HepG2 (cell line): ENCODE measurements around the gene PTTG1. TPM values are rescaled to one million over a fixed set of nuclear protein-coding genes. Genes with fewer than 3 reads are reported as not detected.

Source experiments
- FIP1L1 ChIP-seq: fragments of 200-400 bp; formaldehyde crosslinking; IDR thresholded peaks from 2 replicates; pipeline ENCODE4 v1.6.1; 2018; ENCODE audit warnings: low read depth, mild to moderate bottlenecking, low read length, moderate library complexity, borderline replicate concordance; ENCODE audit not compliant: insufficient read depth
- FOSL1 ChIP-seq: sonication (generic); formaldehyde crosslinking; IDR thresholded peaks from 2 replicates; pipeline ENCODE4 v1.9.0; 2021; ENCODE audit warnings: missing genetic modification reagents, borderline replicate concordance
- JARID2 ChIP-seq: sonication (generic); formaldehyde crosslinking; IDR thresholded peaks from 2 replicates; pipeline ENCODE4 v1.8.1; 2023; ENCODE audit warnings: missing genetic modification reagents, inconsistent platforms; ENCODE audit not compliant: insufficient replicate concordance
- KDM5A ChIP-seq: fragments of 200-600 bp; sonication (generic); IDR thresholded peaks from 2 replicates; pipeline ENCODE4 v1.7.0; 2018; ENCODE audit warnings: antibody characterized with exemption, mild to moderate bottlenecking, low read length, borderline replicate concordance
- NAIF1 ChIP-seq: sonication (generic); formaldehyde crosslinking; IDR thresholded peaks from 2 replicates; pipeline ENCODE4 v1.5.0; 2020; ENCODE audit warnings: mild to moderate bottlenecking, missing genetic modification reagents, borderline replicate concordance
- NR2C2 ChIP-seq: sonication (generic); formaldehyde crosslinking; IDR thresholded peaks from 2 replicates; pipeline ENCODE4 v1.4.0; 2020; ENCODE audit warnings: missing genetic modification reagents, mild to moderate bottlenecking, moderate library complexity, borderline replicate concordance
- PCBP2 ChIP-seq: fragments of 200-400 bp; formaldehyde crosslinking; optimal IDR thresholded peaks from 2 replicates; pipeline ENCODE3; 2018; ENCODE audit warnings: low read length, low read depth; ENCODE audit not compliant: poor library complexity, severe bottlenecking
- PHF5A ChIP-seq: IDR thresholded peaks from one replicate; pipeline ENCODE4 v1.6.1; 2018; ENCODE audit warnings: low read depth, missing genetic modification reagents; ENCODE audit not compliant: unreplicated experiment
- ZBTB42 ChIP-seq: sonication (generic); formaldehyde crosslinking; IDR thresholded peaks from 2 replicates; pipeline ENCODE4 v1.5.0; 2020; ENCODE audit warnings: mild to moderate bottlenecking, missing genetic modification reagents
- ZFP36L2 ChIP-seq: sonication (generic); formaldehyde crosslinking; IDR thresholded peaks from 2 replicates; pipeline ENCODE4 v1.4.0; 2020; ENCODE audit warnings: missing genetic modification reagents
- ZNF256 ChIP-seq: sonication (generic); formaldehyde crosslinking; conservative IDR thresholded peaks from 2 replicates; pipeline ENCODE4 v1.4.0; 2020; ENCODE audit warnings: missing genetic modification reagents
- ZNF260 ChIP-seq: sonication (generic); formaldehyde crosslinking; IDR thresholded peaks from 2 replicates; pipeline ENCODE4 v1.4.0; 2020; ENCODE audit warnings: missing genetic modification reagents, low read depth, mild to moderate bottlenecking, borderline replicate concordance
- ZNF460 ChIP-seq: sonication (generic); formaldehyde crosslinking; IDR thresholded peaks from 2 replicates; pipeline ENCODE4 v1.5.1; 2020; ENCODE audit warnings: missing genetic modification reagents, mild to moderate bottlenecking, borderline replicate concordance
- ZNF501 ChIP-seq: sonication (generic); formaldehyde crosslinking; IDR thresholded peaks from 2 replicates; pipeline ENCODE4 v1.5.1; 2020; ENCODE audit warnings: mild to moderate bottlenecking, moderate library complexity, missing genetic modification reagents
- ZNF768 ChIP-seq: sonication (generic); formaldehyde crosslinking; IDR thresholded peaks from 2 replicates; pipeline ENCODE4 v1.4.0; 2020; ENCODE audit warnings: missing genetic modification reagents
- ZNF790 ChIP-seq: sonication (generic); formaldehyde crosslinking; IDR thresholded peaks from 2 replicates; pipeline ENCODE4 v1.8.0; 2022; ENCODE audit warnings: missing genetic modification reagents, mild to moderate bottlenecking, borderline replicate concordance
- polyA plus RNA-seq, 8 experiments: library from polyadenylated mRNA; depleted of rRNA in 3 of 8; stranded (reverse) in 7 of 8; unstranded in 1 of 8; fragments of >200 nt; fragmentation: Illumina TruSeq in 4 of 8; extraction: Trizol in 4 of 8; gene quantifications; 2 replicates each; pipeline versions ENCODE4 v1.2.1 to v1.2.3, GENCODE V29; 2011 to 2016; ENCODE audit warnings: low read depth in 4 of 8, missing spikeins in 1 of 8, mixed read lengths in 1 of 8; ENCODE audit not compliant: insufficient read depth in 1 of 8
- total RNA-seq, 5 experiments: library from RNA; depleted of rRNA; stranded (reverse); fragments of >200 nt; fragmentation: Illumina TruSeq; extraction: Trizol; gene quantifications; 2 replicates each; pipeline ENCODE4 v1.2.3, GENCODE V29; 2016; ENCODE audit warnings: low read depth in 1 of 5
- TF ChIP-seq, protein P1 (sequence below): sonication (generic); formaldehyde crosslinking; IDR thresholded peaks from 2 replicates; pipeline ENCODE4 v1.5.1; 2020; ENCODE audit warnings: mild to moderate bottlenecking, missing genetic modification reagents, moderate library complexity
- TF ChIP-seq, protein P2 (sequence below): sonication (generic); formaldehyde crosslinking; IDR thresholded peaks from 2 replicates; pipeline ENCODE4 v1.8.1; 2023; ENCODE audit warnings: mild to moderate bottlenecking, moderate library complexity, missing genetic modification reagents
- TF ChIP-seq, protein P3 (sequence below): sonication (generic); formaldehyde crosslinking; IDR thresholded peaks from 2 replicates; pipeline ENCODE4 v1.5.0; 2020; ENCODE audit warnings: missing genetic modification reagents
- TF ChIP-seq, protein P4 (sequence below): IDR thresholded peaks from 2 replicates; pipeline ENCODE4 v1.6.1; 2016; ENCODE audit warnings: missing compliant biosample characterization, missing genetic modification reagents, borderline replicate concordance
- TF ChIP-seq, protein P5 (sequence below): sonication (generic); formaldehyde crosslinking; IDR thresholded peaks from 2 replicates; pipeline ENCODE4 v1.4.0; 2020; ENCODE audit warnings: missing genetic modification reagents
- TF ChIP-seq, protein P6 (sequence below): IDR thresholded peaks from 2 replicates; pipeline ENCODE4 v1.6.1; 2016

PTTG1 gene
- total and polyA plus RNA-seq, 2 of the 13 experiments (the other 11 are each of a cell fraction or from before 2014, with no cell fraction given), result 102 to 161 TPM

DNA sequence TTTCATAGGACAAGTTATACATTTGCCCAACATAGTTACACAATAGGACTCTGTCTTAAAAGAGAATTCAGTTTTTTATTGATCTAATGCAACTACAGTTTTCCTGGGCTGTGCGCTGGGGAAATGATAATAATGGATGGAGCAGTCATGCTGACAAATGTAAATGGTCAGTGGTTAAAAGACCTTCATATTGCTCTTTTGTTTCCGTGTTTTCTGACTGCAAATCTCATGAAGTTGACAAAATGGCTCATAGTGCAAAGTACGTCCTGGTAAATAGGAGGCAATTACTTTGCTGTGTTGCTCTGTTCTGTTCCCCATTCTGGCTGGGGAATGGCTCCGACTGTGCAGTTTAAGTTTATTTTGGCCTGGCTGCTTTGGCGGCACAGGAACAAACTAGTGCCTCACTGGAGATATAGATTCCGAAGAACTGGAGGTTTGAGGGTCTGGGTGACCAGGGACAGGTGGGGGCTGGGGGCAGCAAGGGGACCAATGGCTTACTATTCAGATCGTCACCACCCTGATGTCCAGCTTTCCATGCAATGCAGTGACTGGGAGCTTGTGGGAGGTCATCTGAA is 54.3 kb downstream of the PTTG1 start (continued):
- TF ChIP-seq, protein P1, sequence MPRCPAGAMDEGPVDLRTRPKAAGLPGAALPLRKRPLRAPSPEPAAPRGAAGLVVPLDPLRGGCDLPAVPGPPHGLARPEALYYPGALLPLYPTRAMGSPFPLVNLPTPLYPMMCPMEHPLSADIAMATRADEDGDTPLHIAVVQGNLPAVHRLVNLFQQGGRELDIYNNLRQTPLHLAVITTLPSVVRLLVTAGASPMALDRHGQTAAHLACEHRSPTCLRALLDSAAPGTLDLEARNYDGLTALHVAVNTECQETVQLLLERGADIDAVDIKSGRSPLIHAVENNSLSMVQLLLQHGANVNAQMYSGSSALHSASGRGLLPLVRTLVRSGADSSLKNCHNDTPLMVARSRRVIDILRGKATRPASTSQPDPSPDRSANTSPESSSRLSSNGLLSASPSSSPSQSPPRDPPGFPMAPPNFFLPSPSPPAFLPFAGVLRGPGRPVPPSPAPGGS (CRISPR knock-in tag), result peak; percentile 74; the same call in 1 of the 2 replicates
- TF ChIP-seq ZNF460 (no peak), NR2C2 (CRISPR knock-in tag) (peak; percentile 43; the same call in 1 of the 2 replicates), ZBTB42 (no peak), JARID2 (no peak), PHF5A (CRISPR knock-in tag) (peak; percentile 32), ZNF501 (no peak), KDM5A (no peak), ZNF790 (CRISPR knock-in tag) (no peak), ZNF768 (no peak; the same call in 1 of the 2 replicates), NAIF1 (CRISPR knock-in tag) (no peak), ZNF256 (CRISPR knock-in tag) (no peak), ZNF260 (CRISPR knock-in tag) (no peak), FOSL1 (CRISPR knock-in tag) (peak; percentile 94), PCBP2 (no peak), FIP1L1 (no peak), ZFP36L2 (CRISPR knock-in tag) (no peak)
- TF ChIP-seq, protein P2, sequence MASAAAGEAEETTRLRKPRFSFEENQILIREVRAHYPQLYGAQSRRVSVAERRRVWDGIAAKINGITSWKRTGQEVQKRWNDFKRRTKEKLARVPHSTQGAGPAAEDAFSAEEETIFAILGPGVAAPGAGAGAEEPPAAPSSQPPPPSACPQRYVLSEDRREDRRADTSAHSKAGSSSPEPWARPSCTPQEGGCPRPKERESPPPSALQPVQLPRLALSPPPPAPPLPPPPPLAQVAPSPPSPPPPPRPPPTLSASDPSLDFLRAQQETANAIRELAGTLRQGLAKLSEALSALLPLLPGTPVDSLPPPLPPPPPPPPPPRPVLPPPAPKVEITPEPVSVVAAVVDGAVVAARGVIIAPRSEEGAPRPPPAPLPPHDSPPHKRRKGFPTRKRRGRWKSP (CRISPR knock-in tag), result peak; percentile 66; the same call in 1 of the 2 replicates
- TF ChIP-seq, protein P3, sequence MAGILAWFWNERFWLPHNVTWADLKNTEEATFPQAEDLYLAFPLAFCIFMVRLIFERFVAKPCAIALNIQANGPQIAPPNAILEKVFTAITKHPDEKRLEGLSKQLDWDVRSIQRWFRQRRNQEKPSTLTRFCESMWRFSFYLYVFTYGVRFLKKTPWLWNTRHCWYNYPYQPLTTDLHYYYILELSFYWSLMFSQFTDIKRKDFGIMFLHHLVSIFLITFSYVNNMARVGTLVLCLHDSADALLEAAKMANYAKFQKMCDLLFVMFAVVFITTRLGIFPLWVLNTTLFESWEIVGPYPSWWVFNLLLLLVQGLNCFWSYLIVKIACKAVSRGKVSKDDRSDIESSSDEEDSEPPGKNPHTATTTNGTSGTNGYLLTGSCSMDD (CRISPR knock-in tag), result no peak
- TF ChIP-seq, protein P4, sequence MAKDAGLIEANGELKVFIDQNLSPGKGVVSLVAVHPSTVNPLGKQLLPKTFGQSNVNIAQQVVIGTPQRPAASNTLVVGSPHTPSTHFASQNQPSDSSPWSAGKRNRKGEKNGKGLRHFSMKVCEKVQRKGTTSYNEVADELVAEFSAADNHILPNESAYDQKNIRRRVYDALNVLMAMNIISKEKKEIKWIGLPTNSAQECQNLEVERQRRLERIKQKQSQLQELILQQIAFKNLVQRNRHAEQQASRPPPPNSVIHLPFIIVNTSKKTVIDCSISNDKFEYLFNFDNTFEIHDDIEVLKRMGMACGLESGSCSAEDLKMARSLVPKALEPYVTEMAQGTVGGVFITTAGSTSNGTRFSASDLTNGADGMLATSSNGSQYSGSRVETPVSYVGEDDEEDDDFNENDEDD (CRISPR knock-in tag), result peak; percentile 22; the same call in 1 of the 2 replicates
- TF ChIP-seq, protein P5, sequence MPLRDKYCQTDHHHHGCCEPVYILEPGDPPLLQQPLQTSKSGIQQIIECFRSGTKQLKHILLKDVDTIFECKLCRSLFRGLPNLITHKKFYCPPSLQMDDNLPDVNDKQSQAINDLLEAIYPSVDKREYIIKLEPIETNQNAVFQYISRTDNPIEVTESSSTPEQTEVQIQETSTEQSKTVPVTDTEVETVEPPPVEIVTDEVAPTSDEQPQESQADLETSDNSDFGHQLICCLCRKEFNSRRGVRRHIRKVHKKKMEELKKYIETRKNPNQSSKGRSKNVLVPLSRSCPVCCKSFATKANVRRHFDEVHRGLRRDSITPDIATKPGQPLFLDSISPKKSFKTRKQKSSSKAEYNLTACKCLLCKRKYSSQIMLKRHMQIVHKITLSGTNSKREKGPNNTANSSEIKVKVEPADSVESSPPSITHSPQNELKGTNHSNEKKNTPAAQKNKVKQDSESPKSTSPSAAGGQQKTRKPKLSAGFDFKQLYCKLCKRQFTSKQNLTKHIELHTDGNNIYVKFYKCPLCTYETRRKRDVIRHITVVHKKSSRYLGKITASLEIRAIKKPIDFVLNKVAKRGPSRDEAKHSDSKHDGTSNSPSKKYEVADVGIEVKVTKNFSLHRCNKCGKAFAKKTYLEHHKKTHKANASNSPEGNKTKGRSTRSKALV (CRISPR knock-in tag), result 0 out of 2 replicates have a peak, but pooled peaks have one; percentile 32
- TF ChIP-seq, protein P6, sequence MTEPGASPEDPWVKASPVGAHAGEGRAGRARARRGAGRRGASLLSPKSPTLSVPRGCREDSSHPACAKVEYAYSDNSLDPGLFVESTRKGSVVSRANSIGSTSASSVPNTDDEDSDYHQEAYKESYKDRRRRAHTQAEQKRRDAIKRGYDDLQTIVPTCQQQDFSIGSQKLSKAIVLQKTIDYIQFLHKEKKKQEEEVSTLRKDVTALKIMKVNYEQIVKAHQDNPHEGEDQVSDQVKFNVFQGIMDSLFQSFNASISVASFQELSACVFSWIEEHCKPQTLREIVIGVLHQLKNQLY (CRISPR knock-in tag), result 0 out of 2 replicates have a peak, but pooled peaks have one; percentile 16
